ENCODE data around the gene AVEN.
"Not testable (repeated sequence)": the region's sequence is repeated elsewhere in the genome, so short reads cannot be mapped to it uniquely, and the experiment has no call there.

Gene AVEN

GRCh38 chr15:34038023-34038870, 757 bp downstream of the AVEN start:
- DNase-seq: peak; percentile 76

GRCh38 chr15:34031987-34032760, 6.8 kb downstream of the AVEN start:
- no peak for DNase-seq

DNA sequence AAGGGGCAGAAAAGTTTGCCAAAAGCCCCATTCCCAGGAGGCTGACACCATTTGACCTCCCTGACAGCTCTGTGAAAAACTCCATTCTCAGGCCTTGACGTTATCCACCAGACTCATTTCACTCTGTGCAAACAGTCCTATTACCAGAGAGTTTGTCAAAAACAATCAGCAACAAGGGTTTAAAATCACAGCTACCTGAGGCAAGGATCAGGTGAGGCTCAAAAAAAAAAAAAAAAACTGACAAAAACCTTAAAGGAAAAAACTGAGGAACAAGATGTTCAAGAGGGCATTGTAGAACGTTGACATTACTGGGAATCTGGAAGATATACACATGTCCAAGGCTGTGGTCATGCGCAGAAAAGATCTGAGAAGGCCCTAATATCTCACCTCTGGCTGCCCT, 11.4 kb downstream of the AVEN start:
- no peak for DNase-seq

- no peak for DNase-seq
Measured at GRCh38 chr15:34025252-34025651, 13.8 kb downstream of the AVEN start.

- DNase-seq: no peak
Measured at GRCh38 chr15:34023907-34024306, 15.1 kb downstream of the AVEN start.

DNA sequence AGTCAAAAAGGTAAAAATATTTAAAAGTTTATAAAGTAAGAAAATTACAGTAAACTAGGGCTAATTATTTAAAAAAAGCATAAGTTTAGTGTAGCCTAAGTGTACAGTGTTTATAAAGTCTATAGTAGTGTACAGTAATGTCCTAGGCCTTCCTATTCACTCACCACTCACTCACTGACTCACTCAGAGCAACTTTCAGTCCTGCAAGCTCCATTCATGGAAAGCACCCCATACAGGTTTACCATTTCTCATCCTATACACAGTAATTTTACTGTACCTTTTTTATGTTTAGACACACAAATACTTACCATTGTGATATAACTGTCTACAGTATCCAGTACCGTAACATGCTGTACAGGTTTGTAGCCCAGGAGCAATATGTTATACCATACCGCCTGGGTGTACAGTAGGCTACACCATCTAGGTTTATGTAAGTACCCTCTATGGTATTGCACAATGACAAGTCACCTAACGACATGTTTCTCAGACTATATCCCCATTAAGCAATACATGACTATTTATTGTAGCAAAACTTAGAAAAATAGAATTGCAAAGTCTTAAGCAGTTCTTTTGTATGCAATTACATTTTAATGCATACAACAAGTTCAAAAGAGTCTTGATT, 19.5 kb downstream of the AVEN start:
- no peak for DNase-seq

DNA sequence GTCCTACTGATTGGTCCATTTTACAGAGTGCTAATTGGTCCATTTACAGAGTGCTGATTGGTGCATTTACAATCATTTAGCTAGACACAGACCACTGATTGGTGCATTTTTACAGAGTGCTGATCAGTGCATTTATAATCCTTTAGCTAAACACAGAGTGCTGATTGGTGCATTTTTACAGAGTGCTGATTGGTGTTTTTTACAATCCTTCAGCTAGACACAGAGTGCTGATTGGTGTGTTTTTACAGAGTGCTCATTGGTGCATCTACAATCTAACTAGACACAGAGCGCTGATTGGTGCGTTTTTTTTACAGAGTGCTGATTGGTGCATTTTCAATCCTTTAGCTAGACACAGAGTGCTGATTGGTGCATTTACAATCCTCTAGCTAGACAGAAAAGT, 20.3 kb downstream of the AVEN start:
- not testable (repeated sequence) for DNase-seq

GRCh38 chr15:34018021-34018645, 20.9 kb downstream of the AVEN start:
- peak; percentile 39 for DNase-seq

DNA sequence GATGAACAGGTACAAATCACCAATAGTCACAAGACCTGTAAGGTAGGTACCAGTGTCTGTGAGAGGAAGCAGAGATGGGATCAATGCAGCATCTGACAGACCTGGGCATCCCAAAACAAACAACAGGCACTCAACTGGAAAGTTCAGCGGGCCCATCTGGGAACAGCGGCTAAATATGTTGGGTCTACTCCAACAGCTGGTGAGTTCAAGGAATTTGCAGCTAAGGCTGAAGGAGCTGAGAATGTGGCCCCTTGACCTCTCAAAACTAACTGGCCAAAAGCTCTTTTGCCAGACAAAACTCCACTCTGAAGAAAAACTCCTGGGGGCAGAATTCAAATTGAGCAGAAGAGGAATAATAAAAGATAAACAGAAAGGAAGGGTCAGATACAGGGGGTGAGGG, 24.4 kb downstream of the AVEN start:
- no peak for DNase-seq

GRCh38 chr15:34013746-34014145, 25.3 kb downstream of the AVEN start:
- DNase-seq: no peak

DNA sequence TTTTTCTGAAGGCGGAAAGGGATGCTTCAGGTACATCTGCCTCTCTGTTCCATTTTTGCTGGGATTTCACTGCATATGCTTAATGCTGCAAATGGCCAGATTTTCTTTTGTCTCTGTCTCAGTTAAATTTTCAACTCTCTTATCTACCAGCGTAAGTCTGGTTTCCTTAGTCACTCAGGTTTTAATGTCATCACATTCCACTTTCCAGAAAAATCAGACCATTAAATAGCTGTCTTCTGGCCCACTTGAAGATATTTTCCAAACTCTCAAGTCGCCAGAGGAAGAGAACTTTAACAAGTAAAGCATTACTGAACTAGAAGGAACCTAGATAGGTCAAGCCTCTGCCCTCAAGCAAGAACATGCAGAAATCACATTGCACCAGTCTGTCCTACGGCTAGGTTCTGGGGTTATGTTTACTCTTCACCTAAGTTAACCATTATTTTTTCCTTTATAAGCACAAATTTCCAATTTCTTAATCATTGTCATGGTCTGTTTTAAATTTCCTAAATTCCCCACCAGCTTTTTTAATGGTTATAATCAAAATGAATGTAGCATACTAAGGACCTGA, 26.5 kb downstream of the AVEN start:
- no peak for DNase-seq

DNA sequence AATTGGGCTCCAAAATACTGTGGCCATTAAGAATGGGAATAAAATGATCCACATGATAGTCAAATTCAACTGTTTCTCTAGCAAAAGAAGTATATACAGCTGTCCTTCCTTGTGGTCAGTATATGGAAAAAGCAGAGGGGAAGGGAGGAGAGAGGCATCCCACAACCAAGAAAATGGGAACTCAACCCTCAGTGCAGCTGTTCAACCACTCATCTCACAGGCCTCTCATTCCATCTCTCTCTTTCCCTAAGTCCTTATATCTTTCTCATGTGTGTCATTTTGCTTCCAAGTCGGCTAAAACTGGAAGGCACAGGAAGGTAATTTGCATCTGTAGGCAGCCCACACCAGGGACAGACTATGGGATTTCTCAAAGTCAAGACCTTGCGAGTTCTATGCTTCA, 27.5 kb downstream of the AVEN start:
- no peak for DNase-seq

- no peak for DNase-seq
Measured at GRCh38 chr15:34010921-34011320, 28.1 kb downstream of the AVEN start.

DNA sequence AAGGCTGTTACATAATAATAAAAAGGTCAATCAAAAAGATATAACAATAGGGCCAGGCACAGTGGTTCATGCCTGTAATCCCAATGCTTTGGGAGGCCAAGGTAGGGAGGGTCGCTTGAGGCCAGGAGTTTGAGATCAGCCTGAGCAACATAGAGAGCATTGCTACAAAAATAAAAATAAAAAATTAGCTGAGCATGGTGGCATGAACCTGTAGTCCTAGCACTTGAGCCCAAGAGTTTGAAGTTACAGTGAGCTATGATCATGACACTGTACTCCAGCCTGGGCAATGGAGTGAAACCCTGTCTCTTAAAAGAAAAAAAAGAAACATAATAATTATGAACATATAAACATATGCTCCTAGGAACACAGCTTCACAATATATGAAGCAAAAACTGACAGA, 29.3 kb downstream of the AVEN start:
- no peak for DNase-seq

GRCh38 chr15:34006381-34006780, 32.6 kb downstream of the AVEN start:
- no peak for DNase-seq

DNA sequence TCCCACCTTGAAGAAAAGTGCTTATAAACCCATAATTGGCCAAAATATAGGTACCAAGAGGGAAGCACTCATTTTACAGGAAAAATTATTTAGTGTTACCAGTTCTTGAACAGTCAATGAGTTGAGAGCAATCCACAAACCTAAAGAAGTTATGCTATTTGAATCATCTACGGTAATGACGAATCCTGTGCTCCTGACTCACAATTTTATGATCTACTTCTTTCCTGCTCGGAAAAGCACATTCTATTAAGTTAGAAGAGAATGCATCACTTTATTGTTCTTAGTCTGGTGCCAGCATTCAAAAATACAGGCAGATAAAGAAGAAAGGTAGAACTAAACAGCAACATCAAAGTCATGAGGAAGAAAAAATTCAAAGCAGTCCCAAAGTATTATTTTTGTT, 37.5 kb downstream of the AVEN start:
- DNase-seq: no peak

DNA sequence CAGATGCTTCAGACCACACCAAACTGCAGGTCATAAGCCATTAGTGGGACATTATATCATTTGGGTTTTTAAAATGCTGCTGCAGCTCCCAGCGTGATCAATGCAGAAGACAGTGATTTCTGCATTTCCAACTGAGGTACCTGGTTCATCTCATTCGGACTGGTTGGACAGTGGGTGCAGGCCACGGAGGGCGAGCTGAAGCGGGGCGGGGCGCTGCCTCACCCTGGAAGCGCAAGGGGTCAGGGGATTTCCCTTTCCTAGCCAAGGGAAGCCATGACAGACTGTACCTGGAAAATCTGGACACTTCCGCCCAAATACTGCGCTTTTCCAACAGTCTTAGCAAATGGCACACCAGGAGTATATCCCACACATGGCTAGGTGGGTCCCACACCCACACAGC, 43.3 kb downstream of the AVEN start:
- not testable (repeated sequence) for DNase-seq

DNA sequence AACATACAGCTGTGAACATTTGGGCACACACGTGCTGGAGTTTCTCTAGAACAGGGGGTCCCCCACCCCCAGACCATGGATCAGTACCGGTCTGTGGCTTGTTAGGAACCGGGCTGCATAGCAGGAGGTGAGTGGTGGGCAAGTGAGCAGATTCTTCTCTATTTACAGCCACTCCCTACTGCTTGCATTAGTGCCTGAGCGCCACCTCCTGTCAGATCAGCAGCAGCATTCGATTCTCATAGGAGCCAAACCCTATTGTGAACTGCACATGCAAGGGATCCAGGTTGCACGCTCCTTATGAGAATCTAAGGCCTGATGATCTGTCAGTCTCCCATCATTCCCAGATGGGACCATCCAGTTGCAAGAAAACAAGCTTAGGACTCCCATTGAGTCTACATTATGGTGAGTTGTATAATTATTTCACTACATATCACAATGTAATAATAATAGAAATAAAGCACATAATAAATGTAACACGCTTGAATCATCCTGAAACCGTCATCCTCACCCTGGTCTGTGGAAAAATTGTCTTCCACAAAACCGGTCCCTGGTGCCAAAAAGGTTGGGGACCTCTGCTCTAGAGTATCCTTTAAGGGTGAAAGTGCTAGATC, 44.9 kb downstream of the AVEN start:
- DNase-seq: peak; percentile 12

DNA sequence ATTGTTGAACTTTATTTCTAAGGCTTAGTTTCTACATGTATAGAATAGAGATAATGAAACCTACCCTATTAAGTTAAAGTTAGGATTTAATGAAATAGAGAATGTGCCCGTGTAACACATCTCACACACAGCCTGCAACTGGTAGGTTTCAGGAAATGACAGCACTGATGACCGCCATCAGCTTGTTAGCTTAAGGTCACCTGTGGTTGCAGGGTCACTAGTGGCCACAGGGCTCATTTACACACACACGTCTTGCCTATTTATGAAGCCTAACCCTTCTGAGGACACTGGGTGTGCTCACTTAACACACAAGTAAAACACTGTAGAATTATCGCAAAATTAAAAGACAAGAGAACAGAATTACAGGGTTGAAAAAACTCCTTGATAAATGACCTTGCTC, 50.6 kb downstream of the AVEN start:
- DNase-seq: no peak

GRCh38 chr15:33987444-33987843, 51.6 kb downstream of the AVEN start:
- no peak for DNase-seq

DNA sequence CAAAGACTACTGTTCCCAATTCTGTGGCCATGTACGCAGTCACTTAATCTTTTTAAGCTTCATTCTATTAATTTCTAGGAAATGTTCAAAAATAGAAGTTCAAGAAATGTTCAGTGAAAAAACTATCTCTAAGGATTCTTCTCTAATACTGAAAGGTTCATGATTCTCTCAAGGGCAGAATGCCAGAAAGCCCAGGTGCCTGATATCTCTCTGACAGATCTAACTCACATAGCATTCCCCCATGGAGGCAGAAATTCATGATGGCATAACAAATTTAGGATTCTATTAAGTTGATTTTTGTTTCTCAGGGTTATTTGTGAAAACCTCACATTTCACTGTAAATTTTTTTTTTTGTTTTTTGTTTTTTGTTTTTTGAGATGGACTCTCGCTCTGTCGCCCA, 53.3 kb downstream of the AVEN start:
- DNase-seq: no peak

GRCh38 chr15:33985287-33985686, 53.7 kb downstream of the AVEN start:
- DNase-seq: no peak

DNA sequence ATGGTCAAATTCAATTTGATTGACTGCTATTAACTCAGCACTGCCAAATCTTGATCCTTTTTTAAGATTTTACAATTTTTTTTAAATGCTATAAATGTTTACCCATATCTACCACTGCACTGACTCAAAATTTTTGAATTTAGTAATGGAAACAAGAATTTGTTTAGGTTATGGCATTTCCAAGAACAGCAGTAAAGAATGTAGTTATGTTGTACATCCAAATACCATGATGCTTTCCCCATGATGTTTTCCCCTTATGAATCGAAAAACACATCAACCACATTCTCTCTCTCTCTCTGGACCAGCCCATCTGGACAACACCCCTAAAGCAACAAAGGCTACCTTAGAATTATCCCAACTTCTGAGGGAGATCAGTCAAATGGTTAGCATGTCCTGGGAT, 56.5 kb downstream of the AVEN start:
- no peak for DNase-seq

Data from activated CD4-positive, alpha-beta T cell treated with anti-CD3 and anti-CD28 coated beads for 48 hours (primary cell).